ENCODE data around the gene TPPP2. TPM values are rescaled to one million over a fixed set of nuclear protein-coding genes. Genes with fewer than 3 reads are reported as not detected.
"Not testable (repeated sequence)": the region's sequence is repeated elsewhere in the genome, so short reads cannot be mapped to it uniquely, and the experiment has no call there.

TPPP2 gene
- not detected for total RNA-seq

DNA sequence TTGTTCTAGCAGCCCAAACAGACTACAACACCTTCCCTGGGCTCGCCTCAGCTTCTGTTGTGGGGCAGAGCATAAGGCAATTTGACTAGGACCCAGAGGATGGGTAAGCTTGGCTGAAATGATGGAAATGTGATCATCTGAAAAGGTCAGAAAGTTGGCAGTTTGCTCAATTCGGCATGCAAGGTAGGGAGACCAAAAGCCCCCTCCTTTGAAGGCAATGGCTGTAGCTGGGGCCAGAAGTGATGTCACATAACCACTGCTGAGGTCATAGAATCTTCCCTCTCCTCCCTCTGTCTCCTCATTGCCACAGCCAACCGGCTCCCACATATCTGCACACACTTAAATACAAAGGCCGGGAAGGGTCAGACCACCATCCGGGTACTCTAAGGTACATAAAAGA is at the start of gene TPPP2:
TSS of gene TPPP2 (plus strand) at position 301 of the 400 bp plus-strand sequence. CDS start 365 bp downstream, outside the sequence.
- TF ChIP-seq POLR2AphosphoS5 (IDR thresholded peaks at IDR 0.05) (no peak), POLR2A (IDR thresholded peaks at IDR 0.05; ENCODE audit: low read depth) (no peak), EP300 (IDR thresholded peaks at IDR 0.05) (no peak)
- TF ChIP-seq, protein P1, sequence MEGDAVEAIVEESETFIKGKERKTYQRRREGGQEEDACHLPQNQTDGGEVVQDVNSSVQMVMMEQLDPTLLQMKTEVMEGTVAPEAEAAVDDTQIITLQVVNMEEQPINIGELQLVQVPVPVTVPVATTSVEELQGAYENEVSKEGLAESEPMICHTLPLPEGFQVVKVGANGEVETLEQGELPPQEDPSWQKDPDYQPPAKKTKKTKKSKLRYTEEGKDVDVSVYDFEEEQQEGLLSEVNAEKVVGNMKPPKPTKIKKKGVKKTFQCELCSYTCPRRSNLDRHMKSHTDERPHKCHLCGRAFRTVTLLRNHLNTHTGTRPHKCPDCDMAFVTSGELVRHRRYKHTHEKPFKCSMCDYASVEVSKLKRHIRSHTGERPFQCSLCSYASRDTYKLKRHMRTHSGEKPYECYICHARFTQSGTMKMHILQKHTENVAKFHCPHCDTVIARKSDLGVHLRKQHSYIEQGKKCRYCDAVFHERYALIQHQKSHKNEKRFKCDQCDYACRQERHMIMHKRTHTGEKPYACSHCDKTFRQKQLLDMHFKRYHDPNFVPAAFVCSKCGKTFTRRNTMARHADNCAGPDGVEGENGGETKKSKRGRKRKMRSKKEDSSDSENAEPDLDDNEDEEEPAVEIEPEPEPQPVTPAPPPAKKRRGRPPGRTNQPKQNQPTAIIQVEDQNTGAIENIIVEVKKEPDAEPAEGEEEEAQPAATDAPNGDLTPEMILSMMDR (IDR thresholded peaks at IDR 0.05) = no peak
- Histone ChIP-seq H3K27ac (replicated peaks in 1 of 4) (no peak within 1 kb of the TSS), H3K36me3 (no peaks in the 10 kb centered on the region), H3K27me3 (no peaks in the 10 kb centered on the region), H3K4me1 (peaks cover 16 to 20% (median 19%) of the 10 kb centered on the region in 4 donors), H3K4me3 (no peak within 1 kb of the TSS), H3K9me3 (no peaks in the 10 kb centered on the region)
- 92% methylated on average over 5 of the region's 5 CpGs for WGBS
- no peak for DNase-seq (ENCODE audit: extremely low spot score)
- intact Hi-C loops (cut with DNase I) = no loop called here

DNA sequence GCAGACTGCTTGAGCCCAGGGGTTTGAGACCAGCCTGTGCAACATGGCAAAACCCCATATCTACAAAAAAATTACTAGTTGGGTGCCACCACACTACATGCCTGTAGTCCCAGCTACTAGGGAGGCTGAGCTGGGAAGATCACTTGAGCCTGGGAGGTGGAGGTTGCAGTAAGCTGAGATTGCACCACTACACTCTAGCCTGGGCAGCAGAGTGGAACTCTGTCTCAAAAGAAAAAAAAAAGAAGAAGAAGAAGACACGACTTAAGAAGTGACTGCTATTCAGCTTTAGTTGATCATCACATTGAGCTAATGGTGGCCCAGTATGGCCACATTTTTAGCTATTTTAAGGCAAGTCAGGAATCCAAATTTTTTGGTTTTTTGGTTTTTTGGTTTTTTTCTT is 49.1 kb upstream of the TPPP2 start:
- 44% methylated on average over 1 of the region's 1 CpG for WGBS
- no peaks in the 10 kb centered on the region for H3K4me1 ChIP-seq
- no peak overlapping the region for H3K27ac ChIP-seq (replicated peaks in 1 of 4)
- peaks cover 0 to 4% (median 0%) of the 10 kb centered on the region in 4 donors for H3K27me3 ChIP-seq
- DNase-seq (ENCODE audit: extremely low spot score) = no peak
- H3K4me3 ChIP-seq = no peak overlapping the region
- H3K36me3 ChIP-seq = no peaks in the 10 kb centered on the region
- H3K9me3 ChIP-seq = no peaks in the 10 kb centered on the region
- intact Hi-C loops (cut with DNase I) = loop anchor here (10.0 kb wide), 1 partner anchor 516 kb away; the partner anchor contains the start of genes PIP4P1 and PNP
- TF ChIP-seq EP300 (IDR thresholded peaks at IDR 0.05) (no peak), POLR2A (IDR thresholded peaks at IDR 0.05; ENCODE audit: low read depth) (no peak), POLR2AphosphoS5 (IDR thresholded peaks at IDR 0.05) (no peak)
- TF ChIP-seq, protein P1 (IDR thresholded peaks at IDR 0.05) = no peak

DNA sequence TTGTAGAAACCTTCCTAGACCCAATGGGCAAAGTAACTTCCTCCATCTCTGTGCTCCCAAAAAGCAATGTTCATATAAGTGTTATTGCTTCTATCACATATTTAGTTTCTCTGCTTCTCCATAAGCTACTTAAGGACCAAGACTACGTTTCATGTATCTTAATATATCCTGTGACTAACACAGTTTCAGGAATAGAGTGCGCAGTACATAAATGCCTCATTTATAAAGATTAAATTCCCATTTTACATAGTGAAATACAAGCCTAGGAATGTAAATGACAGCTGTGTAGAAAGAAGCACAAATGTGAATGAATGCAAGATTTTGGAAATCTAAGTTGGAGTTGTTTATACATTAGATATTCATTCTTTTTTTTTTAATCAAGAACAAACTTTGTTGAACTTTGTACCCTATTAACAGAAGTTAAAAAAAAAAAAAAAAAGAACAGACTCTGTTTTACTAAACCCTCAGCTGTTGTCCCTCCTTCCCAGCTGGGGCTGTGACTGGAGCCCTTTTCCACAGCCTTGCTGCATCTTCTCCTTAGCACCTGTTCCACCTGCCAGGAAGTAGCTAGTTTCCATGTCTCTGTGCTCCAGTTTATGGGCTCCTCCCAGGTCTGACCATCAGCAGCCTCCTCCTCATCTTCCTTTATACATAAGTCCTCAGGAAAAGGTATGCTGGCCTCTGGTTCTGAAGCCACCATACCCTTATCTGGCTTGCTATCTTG is 47.2 kb upstream of the TPPP2 start:
- DNase-seq (ENCODE audit: extremely low spot score) = no peak
- WGBS = 59% methylated on average over 2 of the region's 2 CpGs
- no peak overlapping the region for H3K27ac ChIP-seq (replicated peaks in 1 of 4)
- TF ChIP-seq, protein P1 (IDR thresholded peaks at IDR 0.05) = no peak
- TF ChIP-seq POLR2AphosphoS5 (IDR thresholded peaks at IDR 0.05) (no peak), POLR2A (IDR thresholded peaks at IDR 0.05; ENCODE audit: low read depth) (no peak), EP300 (IDR thresholded peaks at IDR 0.05) (no peak)
- H3K4me1 ChIP-seq = no peaks in the 10 kb centered on the region
- no peaks in the 10 kb centered on the region for H3K36me3 ChIP-seq
- intact Hi-C loops (cut with DNase I) = loop anchor here (10.0 kb wide), 1 partner anchor 518 kb away; the partner anchor contains the start of genes PIP4P1 and PNP
- H3K9me3 ChIP-seq = no peaks in the 10 kb centered on the region
- no peak overlapping the region for H3K4me3 ChIP-seq
- peaks cover 0 to 4% (median 0%) of the 10 kb centered on the region in 4 donors for H3K27me3 ChIP-seq

DNA sequence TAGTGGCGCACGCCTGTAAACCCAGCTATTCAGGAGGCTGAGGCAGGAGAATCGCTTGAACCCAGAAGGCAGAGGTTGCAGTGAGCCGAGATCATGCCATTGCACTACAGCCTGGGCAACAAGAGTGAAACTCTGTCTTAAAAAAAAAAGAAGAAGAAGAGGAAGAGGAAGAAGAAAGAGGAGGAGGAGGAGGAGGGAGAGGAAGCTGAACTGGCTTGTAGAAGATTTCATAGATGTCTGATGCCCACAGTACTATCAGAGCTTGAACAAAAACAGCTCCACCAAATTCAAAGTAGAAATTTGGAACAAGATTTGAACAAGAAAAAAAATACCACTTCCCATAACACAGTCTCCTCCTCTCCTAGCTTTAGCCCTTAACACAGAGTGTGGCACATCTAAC is 44.4 kb upstream of the TPPP2 start:
- not testable (repeated sequence) for H3K9me3 ChIP-seq; H3K4me3 ChIP-seq; DNase-seq (ENCODE audit: extremely low spot score); H3K27me3 ChIP-seq; H3K36me3 ChIP-seq; H3K27ac ChIP-seq (replicated peaks in 1 of 4)
- 94% methylated on average over 4 of the region's 4 CpGs for WGBS
- intact Hi-C loops (cut with DNase I) = loop anchor here (10.0 kb wide), 1 partner anchor 521 kb away; the partner anchor contains the start of genes PIP4P1 and PNP
- H3K4me1 ChIP-seq = peaks cover 10 to 17% (median 14%) of the 10 kb centered on the region in 4 donors

DNA sequence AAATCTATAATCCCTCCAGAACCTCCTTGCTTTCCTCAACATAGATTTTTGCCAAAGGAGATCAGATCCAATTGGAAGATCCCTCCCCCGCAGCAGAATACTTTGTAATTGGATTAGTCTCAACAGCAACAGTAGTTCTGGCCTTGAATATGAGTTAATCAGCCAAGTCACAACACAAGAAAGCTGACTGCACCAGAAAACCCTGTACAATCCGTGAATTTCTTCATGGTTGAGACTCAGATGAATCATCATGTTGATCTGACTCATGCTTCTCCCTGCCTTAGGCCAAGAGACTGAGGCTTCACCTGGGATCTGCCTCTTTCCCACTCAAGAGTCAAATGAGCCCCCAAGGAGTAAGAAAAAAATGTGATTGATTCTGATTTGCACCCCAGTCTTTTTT is 43.2 kb upstream of the TPPP2 start:
- Histone ChIP-seq H3K4me3 (no peak overlapping the region), H3K27ac (replicated peaks in 1 of 4) (no peak overlapping the region), H3K36me3 (peaks cover 0 to 5% (median 1%) of the 10 kb centered on the region in 4 donors), H3K9me3 (no peaks in the 10 kb centered on the region), H3K27me3 (no peaks in the 10 kb centered on the region), H3K4me1 (peaks cover 22 to 28% (median 25%) of the 10 kb centered on the region in 4 donors)
- TF ChIP-seq, protein P1 (IDR thresholded peaks at IDR 0.05) = no peak
- TF ChIP-seq POLR2A (IDR thresholded peaks at IDR 0.05; ENCODE audit: low read depth) (no peak), EP300 (IDR thresholded peaks at IDR 0.05) (no peak), POLR2AphosphoS5 (IDR thresholded peaks at IDR 0.05) (no peak)
- WGBS = 42% methylated on average over 2 of the region's 2 CpGs
- intact Hi-C loops (cut with DNase I) = loop anchor here (10.0 kb wide), 1 partner anchor 522 kb away; the partner anchor contains the start of genes PIP4P1 and PNP
- no peak for DNase-seq (ENCODE audit: extremely low spot score)

All from esophagus muscularis mucosa (tissue), 4 donors.